SK-N-MC (cell line): ENCODE data around the gene APBA1.

Experiments
- EZH2 ChIP-seq: fragments of 200-600 bp; sonication (generic); IDR thresholded peaks from one replicate; pipeline ENCODE4 v1.6.1; 2017; ENCODE audit warnings: antibody characterized with exemption
- POLR2AphosphoS5 ChIP-seq: IDR thresholded peaks from 2 replicates; pipeline ENCODE4 v1.6.1; 2012; ENCODE audit warnings: mild to moderate bottlenecking, low read depth, low read length, borderline replicate concordance

GRCh38 chr9:69411931-69412740 is 260.0 kb downstream of the APBA1 start:
- TF ChIP-seq EZH2 (no peak), POLR2AphosphoS5 (no peak)
